HCT116 (cell line): ENCODE results near the gene CD96. TPM values are rescaled to one million over a fixed set of nuclear protein-coding genes. Genes with fewer than 3 reads are reported as not detected.

Experiments
- ATAC-seq: fragments of 200-7000 bp; cut with Tn5 transposase; 2 replicates; pipeline ENCODE4 v1.9.1; 2020; ENCODE audit warnings: mild to moderate bottlenecking, moderate library complexity
- BruUV-seq: library from RNA; stranded (reverse); fragments of 400-500 nt; replicated peaks from 2 replicates; lab custom pipeline; 2021; lab: Mats Ljungman, UMichigan
- CTCF ChIA-PET: fragments of 300-600 bp; sonication (Branson Sonifier 250); formaldehyde crosslinking; loops from one replicate; lab custom pipeline; 2021; ENCODE audit warnings: antibody characterized with exemption; lab: Charles Lee
- POLR2A ChIA-PET: fragments of 300-600, 350-600 bp; sonication (Branson Sonifier 250); formaldehyde crosslinking; loops from one replicate; lab custom pipeline; 2021; ENCODE audit warnings: antibody characterized with exemption; lab: Charles Lee
- RAD21 ChIA-PET, 2 experiments: fragments of 300-600 bp; sonication (Branson Sonifier 250); formaldehyde crosslinking; loops; one replicate each; lab custom pipeline; 2023; ENCODE audit warnings: low total read pairs in 2 of 2; ENCODE audit not compliant: uncharacterized antibody in 2 of 2, unreplicated experiment in 2 of 2, low non-redundant PET in 1 of 2; lab: Charles Lee
- DNase-seq: peaks from one replicate; pipeline ENCODE4 v3.0.0-alpha.2; 2010; ENCODE audit warnings: low read depth, low spot score
- H2AFZ ChIP-seq: fragments of 200-600 bp; shearing (Covaris generic), sonication (generic); 2 replicates; pipeline ENCODE4 v1.6.1; 2017; ENCODE audit warnings: low read depth, mixed run types, mixed read lengths, antibody characterized with exemption, low read length; ENCODE audit not compliant: poor library complexity, severe bottlenecking
- H3K27ac ChIP-seq: 2 replicates; pipeline ENCODE4 v1.5.1; 2012; ENCODE audit warnings: low read depth, low read length
- H3K27me3 ChIP-seq: fragments of 200-600 bp; sonication (generic); 2 replicates; pipeline ENCODE4 v1.6.1; 2016; ENCODE audit warnings: mixed run types, low read length, mixed read lengths; ENCODE audit not compliant: insufficient read depth
- H3K36me3 ChIP-seq, 2 experiments: fragments of 200-500 bp in 1 of 2; fragments of 200-600 bp in 1 of 2; sonication (Bioruptor generic) in 1 of 2; sonication (generic) in 1 of 2; 2 replicates each; pipeline versions ENCODE4 v1.5.1 to v1.6.1; 2014 to 2016; ENCODE audit warnings: low read length in 2 of 2, inconsistent platforms in 1 of 2, mixed read lengths in 1 of 2, mixed run types in 1 of 2; ENCODE audit not compliant: insufficient read depth in 2 of 2, control insufficient read depth in 1 of 2
- H3K4me1 ChIP-seq, 2 experiments: fragments of 200-600 bp in 1 of 2; sonication (generic) in 1 of 2; 2 replicates each; pipeline versions ENCODE4 v1.5.1 to v1.6.1; 2012 to 2017; ENCODE audit warnings: low read length in 2 of 2, inconsistent platforms in 1 of 2, mild to moderate bottlenecking in 1 of 2, mixed read lengths in 1 of 2, mixed run types in 1 of 2, moderate library complexity in 1 of 2; ENCODE audit not compliant: insufficient read depth in 2 of 2, control insufficient read depth in 1 of 2
- H3K4me2 ChIP-seq: fragments of 200-600 bp; sonication (generic); 2 replicates; pipeline ENCODE4 v1.6.1; 2017; ENCODE audit warnings: mixed run types, low read length, mixed read lengths
- H3K4me3 ChIP-seq, 2 experiments: fragments of 200-600 bp in 1 of 2; sonication (generic) in 1 of 2; replicated peaks in 1 of 2; 2 replicates each; pipeline ENCODE4 v1.5.1; 2011 to 2016; ENCODE audit warnings: low read length in 2 of 2, control low read depth in 1 of 2, low read depth in 1 of 2, mild to moderate bottlenecking in 1 of 2, mixed read lengths in 1 of 2, mixed run types in 1 of 2
- H3K79me2 ChIP-seq: fragments of 200-600 bp; sonication (generic); 2 replicates; pipeline ENCODE4 v1.6.1; 2017; ENCODE audit warnings: mild to moderate bottlenecking, mixed run types, low read length, moderate library complexity, mixed read lengths; ENCODE audit not compliant: insufficient read depth
- H3K9ac ChIP-seq: fragments of 200-600 bp; sonication (generic); 2 replicates; pipeline ENCODE4 v1.6.1; 2016; ENCODE audit warnings: low read length, mixed read lengths
- H3K9me2 ChIP-seq: fragments of 200-600 bp; sonication (generic), shearing (Covaris generic); 2 replicates; pipeline ENCODE4 v1.6.1; 2017; ENCODE audit warnings: mixed run types, mild to moderate bottlenecking, moderate library complexity; ENCODE audit not compliant: insufficient read depth
- H3K9me3 ChIP-seq, 2 experiments: fragments of 200-500 bp in 1 of 2; fragments of 200-600 bp in 1 of 2; sonication (Bioruptor generic) in 1 of 2; sonication (generic) in 1 of 2; 2 replicates each; pipeline ENCODE4 v1.6.1; 2014 to 2017; ENCODE audit warnings: low read length in 2 of 2, mixed read lengths in 2 of 2, inconsistent platforms in 1 of 2, low read depth in 1 of 2, mild to moderate bottlenecking in 1 of 2, mixed run types in 1 of 2, moderate library complexity in 1 of 2; ENCODE audit not compliant: control insufficient read depth in 1 of 2, insufficient read depth in 1 of 2
- H4K20me1 ChIP-seq: fragments of 200-600 bp; sonication (generic), shearing (Covaris generic); 2 replicates; pipeline ENCODE4 v1.6.1; 2017; ENCODE audit warnings: mixed run types, mild to moderate bottlenecking, moderate library complexity; ENCODE audit not compliant: insufficient read depth
- ATF3 ChIP-seq: IDR thresholded peaks from 2 replicates; pipeline ENCODE4 v1.6.1; 2012
- CBX3 ChIP-seq: IDR thresholded peaks from 2 replicates; pipeline ENCODE4 v1.6.1; 2012; ENCODE audit warnings: low read depth
- CEBPB ChIP-seq: IDR thresholded peaks from 2 replicates; pipeline ENCODE4 v1.6.1; 2012; ENCODE audit warnings: low read depth
- CTCF ChIP-seq, 3 experiments: fragments of 200-600 bp in 1 of 3; sonication (generic) in 1 of 3; IDR thresholded peaks in 2 of 3; conservative IDR thresholded peaks in 1 of 3; 2 replicates each; pipeline ENCODE4 v1.5.1; 2012 to 2017; ENCODE audit warnings: low read depth in 2 of 3, low read length in 2 of 3, antibody characterized with exemption in 1 of 3, borderline replicate concordance in 1 of 3, control low read depth in 1 of 3, mild to moderate bottlenecking in 1 of 3, mixed read lengths in 1 of 3, mixed run types in 1 of 3, moderate library complexity in 1 of 3; ENCODE audit not compliant: insufficient read depth in 1 of 3
- EGR1 ChIP-seq: IDR thresholded peaks from 2 replicates; pipeline ENCODE4 v1.6.1; 2012; ENCODE audit warnings: low read depth
- ELF1 ChIP-seq: IDR thresholded peaks from 2 replicates; pipeline ENCODE4 v1.6.1; 2012; ENCODE audit warnings: low read depth, borderline replicate concordance
- EZH2 ChIP-seq: fragments of 200-600 bp; sonication (generic); IDR thresholded peaks from 2 replicates; pipeline ENCODE4 v1.6.1; 2017; ENCODE audit warnings: antibody characterized with exemption, mixed run types
- EZH2phosphoT487 ChIP-seq: fragments of 200-600 bp; IDR thresholded peaks from 2 replicates; pipeline ENCODE4 v1.6.1; 2018; ENCODE audit warnings: antibody characterized with exemption, borderline replicate concordance
- FOSL1 ChIP-seq: IDR thresholded peaks from 2 replicates; pipeline ENCODE4 v1.6.1; 2012; ENCODE audit warnings: low read depth
- JUND ChIP-seq: IDR thresholded peaks from 2 replicates; pipeline ENCODE4 v1.6.1; 2012
- MAX ChIP-seq: IDR thresholded peaks from 2 replicates; pipeline ENCODE4 v1.6.1; 2012
- POLR2AphosphoS5 ChIP-seq: IDR thresholded peaks from 2 replicates; pipeline ENCODE4 v1.6.1; 2011; ENCODE audit warnings: mild to moderate bottlenecking, low read depth, low read length, moderate library complexity
- REST ChIP-seq: IDR thresholded peaks from 2 replicates; pipeline ENCODE4 v1.6.1; 2012; ENCODE audit warnings: low read depth
- SIN3A ChIP-seq: IDR thresholded peaks from 2 replicates; pipeline ENCODE4 v1.6.1; 2012; ENCODE audit warnings: low read depth
- SP1 ChIP-seq: IDR thresholded peaks from 2 replicates; pipeline ENCODE4 v1.6.1; 2012; ENCODE audit warnings: low read depth
- TCF7L2 ChIP-seq: IDR thresholded peaks from 2 replicates; pipeline ENCODE4 v1.7.0; 2011; ENCODE audit warnings: borderline replicate concordance, inconsistent platforms; ENCODE audit not compliant: insufficient read depth, insufficient read length; ENCODE audit errors: extremely low read depth
- YY1 ChIP-seq: IDR thresholded peaks from 2 replicates; pipeline ENCODE4 v1.6.1; 2011; ENCODE audit warnings: low read length, low read depth, moderate library complexity, mild to moderate bottlenecking; ENCODE audit not compliant: insufficient replicate concordance; ENCODE audit errors: extremely low read depth
- ZBTB33 ChIP-seq: IDR thresholded peaks from 2 replicates; pipeline ENCODE4 v1.6.1; 2011; ENCODE audit warnings: mild to moderate bottlenecking, low read length, moderate library complexity; ENCODE audit not compliant: insufficient replicate concordance; ENCODE audit errors: extremely low read depth
- ZFX ChIP-seq: fragments of 450-650 bp; IDR thresholded peaks from 2 replicates; pipeline ENCODE4 v1.6.1; 2017
- ZNF274 ChIP-seq: fragments of 200-500 bp; sonication (Bioruptor generic); IDR thresholded peaks from 2 replicates; pipeline ENCODE4 v1.6.1; 2014; ENCODE audit warnings: mild to moderate bottlenecking, low read depth, low read length, inconsistent platforms
- intact Hi-C: fragments of 100-400 bp; cut with micrococcal nuclease; formaldehyde crosslinking; loops from 2 replicates; pipeline ENCODE4 v1.10.0; 2022
- total RNA-seq: library from RNA; stranded (reverse); gene quantifications from one replicate; pipeline ENCODE4 v1.2.1, GENCODE V29; 2021; ENCODE audit not compliant: unreplicated experiment

Gene CD96
- total RNA-seq, 1 experiment from 2014 or later = 0.42 TPM

GRCh38 chr3:111667621-111668239, 125.7 kb downstream of the CD96 start:
- H3K9ac ChIP-seq = no peak overlapping the region
- H3K4me3 ChIP-seq = no peak overlapping the region
- no peaks in the 10 kb centered on the region; a peak in 1 of 4 replicates for H3K9me3 ChIP-seq
- intact Hi-C loops = loop anchor here (2.0 kb wide), 2 partner anchors 49 to 191 kb away; partner anchors contain the start of gene PHLDB2
- no peaks in the 10 kb centered on the region for H3K9me2 ChIP-seq
- H3K4me2 ChIP-seq = no peak overlapping the region
- H3K27me3 ChIP-seq = no peaks in the 10 kb centered on the region
- no TSS peak for BruUV-seq
- ATAC-seq (no peak), DNase-seq (no peak)
- peak overlapping the region; percentile 74 for H2AFZ ChIP-seq
- ChIA-PET RAD21 (no interaction called here), POLR2A (no interaction called here), CTCF (interaction anchor here (0.9 to 2.0 kb wide), 4 partner anchors 20 to 346 kb away, joined by 3 to 6 read pairs (median 6); no protein-coding TSS in a partner anchor)
- H3K36me3 ChIP-seq = no peaks in the 10 kb centered on the region
- no peaks in the 10 kb centered on the region for H3K79me2 ChIP-seq
- TF ChIP-seq ZNF274 (no peak), SIN3A (no peak), EZH2 (no peak), YY1 (no peak), EGR1 (no peak), ELF1 (no peak), ZFX (no peak), POLR2AphosphoS5 (no peak), ZBTB33 (no peak), ATF3 (no peak), JUND (no peak), CEBPB (no peak), EZH2phosphoT487 (no peak), CBX3 (no peak), REST (no peak), TCF7L2 (no peak), FOSL1 (no peak), CTCF (IDR thresholded peaks at IDR 0.05 in 2 of 3, conservative IDR thresholded peaks at IDR 0.05 in 1 of 3; ENCODE audit: borderline replicate concordance in 1 of 3, insufficient read depth in 1 of 3, low read depth in 2 of 3, low read length in 2 of 3) (no peak), MAX (no peak), SP1 (no peak)
- no peak overlapping the region for H3K27ac ChIP-seq
- peaks cover 10 to 39% of the 10 kb centered on the region in 2 experiments; a peak in 3 of 4 replicates for H3K4me1 ChIP-seq
- H4K20me1 ChIP-seq = no peaks in the 10 kb centered on the region
